Activated CD8-positive, alpha-beta T cell treated with anti-CD3 and anti-CD28 coated beads for 36 hours (primary cell): ENCODE results near the gene BICC1. TPM values are rescaled to one million over a fixed set of nuclear protein-coding genes. Genes with fewer than 3 reads are reported as not detected.

Experiments used
- ATAC-seq: fragments of 200-7000 bp; cut with Tn5 transposase; one replicate; pipeline ENCODE4 v1.10.0; 2021; ENCODE audit warnings: mild to moderate bottlenecking, moderate library complexity
- CTCF ChIA-PET: fragments of 350-600 bp; sonication (Branson Sonifier 250); formaldehyde crosslinking; loops from one replicate; lab custom pipeline; 2021; ENCODE audit warnings: antibody characterized with exemption; lab: Charles Lee
- POLR2A ChIA-PET: fragments of 350-600 bp; sonication (Branson Sonifier 250); formaldehyde crosslinking; loops from one replicate; lab custom pipeline; 2021; ENCODE audit warnings: antibody characterized with exemption; lab: Charles Lee
- DNase-seq: peaks from one replicate; pipeline ENCODE4 v3.0.0-alpha.2; 2020
- H3K27ac Mint-ChIP-seq: one replicate; pipeline ENCODE4 v1.8.0; 2021; ENCODE audit warnings: mild to moderate bottlenecking, mixed read lengths
- H3K27me3 Mint-ChIP-seq: one replicate; pipeline ENCODE4 v1.8.0; 2021; ENCODE audit warnings: mixed read lengths
- H3K36me3 Mint-ChIP-seq: one replicate; pipeline ENCODE4 v1.8.0; 2021; ENCODE audit warnings: low read depth, mixed read lengths
- H3K4me1 Mint-ChIP-seq: one replicate; pipeline ENCODE4 v1.8.0; 2021; ENCODE audit warnings: low read depth, mixed read lengths
- H3K4me3 Mint-ChIP-seq: one replicate; pipeline ENCODE4 v1.8.0; 2021; ENCODE audit warnings: mild to moderate bottlenecking, moderate library complexity, mixed read lengths
- H3K9me3 Mint-ChIP-seq: one replicate; pipeline ENCODE4 v1.8.0; 2021; ENCODE audit warnings: mixed read lengths
- CTCF ChIP-seq: fragments of 200-600 bp; IDR thresholded peaks from one replicate; pipeline ENCODE4 v1.8.0; 2022; ENCODE audit warnings: antibody characterized with exemption, mild to moderate bottlenecking
- intact Hi-C: fragments of 100-400 bp; cut with micrococcal nuclease; formaldehyde crosslinking; loops from one replicate; pipeline ENCODE4 v1.10.0; 2022
- total RNA-seq, 2 experiments: library from RNA; stranded (reverse); gene quantifications; one replicate each; pipeline ENCODE4 v1.2.3, GENCODE V29; 2021

BICC1 gene
- total RNA-seq, 2 experiments from 2014 or later = not detected

GRCh38 chr10:58555170-58555929 lies 42.7 kb downstream of the BICC1 start:
- H3K27ac Mint-ChIP-seq = no peak overlapping the region
- intact Hi-C loops = no loop called here
- no peak overlapping the region for H3K4me3 Mint-ChIP-seq
- H3K36me3 Mint-ChIP-seq = no peaks in the 10 kb centered on the region
- ChIA-PET CTCF (no interaction called here), POLR2A (no interaction called here)
- H3K27me3 Mint-ChIP-seq = peaks cover 7% of the 10 kb centered on the region
- TF ChIP-seq CTCF = no peak
- ATAC-seq (no peak), DNase-seq (no peak)
- H3K4me1 Mint-ChIP-seq = no peaks in the 10 kb centered on the region
- peaks cover 18% of the 10 kb centered on the region for H3K9me3 Mint-ChIP-seq

GRCh38 chr10:58555930-58556311 lies 43.2 kb downstream of the BICC1 start:
- no peak for ATAC-seq
- TF ChIP-seq CTCF = no peak
- peaks cover 7% of the 10 kb centered on the region for H3K27me3 Mint-ChIP-seq
- no peak for DNase-seq
- intact Hi-C loops = no loop called here
- no peak overlapping the region for H3K4me3 Mint-ChIP-seq
- CTCF ChIA-PET = no interaction called here
- no peaks in the 10 kb centered on the region for H3K36me3 Mint-ChIP-seq
- no peak overlapping the region for H3K27ac Mint-ChIP-seq
- peaks cover 18% of the 10 kb centered on the region for H3K9me3 Mint-ChIP-seq
- POLR2A ChIA-PET = no interaction called here
- no peaks in the 10 kb centered on the region for H3K4me1 Mint-ChIP-seq

GRCh38 chr10:58556516-58557165 lies 44.0 kb downstream of the BICC1 start:
- TF ChIP-seq CTCF = no peak
- ChIA-PET CTCF (no interaction called here), POLR2A (no interaction called here)
- Mint-ChIP-seq H3K27me3 (peaks cover 4% of the 10 kb centered on the region), H3K36me3 (no peaks in the 10 kb centered on the region), H3K4me3 (no peak overlapping the region), H3K27ac (no peak overlapping the region), H3K9me3 (peaks cover 20% of the 10 kb centered on the region), H3K4me1 (no peaks in the 10 kb centered on the region)
- no peak for ATAC-seq
- intact Hi-C loops = no loop called here
- DNase-seq = no peak

- H3K9me3 Mint-ChIP-seq = peaks cover 27% of the 10 kb centered on the region
- POLR2A ChIA-PET = no interaction called here
- H3K36me3 Mint-ChIP-seq = no peaks in the 10 kb centered on the region
- peaks cover 4% of the 10 kb centered on the region for H3K27me3 Mint-ChIP-seq
- DNase-seq (no peak), ATAC-seq (no peak)
- TF ChIP-seq CTCF = no peak
- no peaks in the 10 kb centered on the region for H3K4me1 Mint-ChIP-seq
- H3K4me3 Mint-ChIP-seq = no peak overlapping the region
- intact Hi-C loops = no loop called here
- CTCF ChIA-PET = interaction anchor here (0.7 to 0.9 kb wide), 2 partner anchors 27 to 229 kb away, joined by 3 to 5 read pairs; no protein-coding TSS in a partner anchor
- no peak overlapping the region for H3K27ac Mint-ChIP-seq
Observed at GRCh38 chr10:58557714-58558113, 45.0 kb downstream of the BICC1 start.

- no peak for TF ChIP-seq CTCF
- intact Hi-C loops = no loop called here
- no peak overlapping the region for H3K4me3 Mint-ChIP-seq
- no peak for ATAC-seq
- H3K4me1 Mint-ChIP-seq = no peaks in the 10 kb centered on the region
- H3K9me3 Mint-ChIP-seq = peaks cover 32% of the 10 kb centered on the region
- ChIA-PET CTCF (interaction anchor here (1.2 kb wide), 1 partner anchor 29 kb away, joined by 3 read pairs; no protein-coding TSS in a partner anchor), POLR2A (no interaction called here)
- no peak overlapping the region for H3K27ac Mint-ChIP-seq
- no peak for DNase-seq
- no peaks in the 10 kb centered on the region for H3K36me3 Mint-ChIP-seq
- peaks cover 4% of the 10 kb centered on the region for H3K27me3 Mint-ChIP-seq
Observed at GRCh38 chr10:58560068-58560467, 47.4 kb downstream of the BICC1 start.
